Fibroblast of lung (primary cell): ENCODE results near the gene CLIP2. TPM values are rescaled to one million over a fixed set of nuclear protein-coding genes. Genes with fewer than 3 reads are reported as not detected.

ENCODE experiments used
- DNase-seq, 2 donors: peaks; one replicate each; pipeline versions ENCODE4 v3.0.0 to v3.0.0-alpha.2; 2010; ENCODE audit warnings: low read depth in 2 of 2
- H2AFZ ChIP-seq: 2 replicates; pipeline ENCODE4 v1.5.1; 2012; ENCODE audit warnings: low read length, control low read depth, inconsistent platforms
- H3K27ac ChIP-seq: 2 replicates; pipeline ENCODE4 v1.5.1; 2011; ENCODE audit warnings: low read length, control low read depth; ENCODE audit not compliant: insufficient read depth
- H3K27me3 ChIP-seq: 2 replicates; pipeline ENCODE4 v1.5.1; 2011; ENCODE audit warnings: mild to moderate bottlenecking, low read length; ENCODE audit not compliant: control insufficient read depth, insufficient read depth
- H3K36me3 ChIP-seq: 2 replicates; pipeline ENCODE4 v1.5.1; 2011; ENCODE audit warnings: low read length; ENCODE audit not compliant: control insufficient read depth, insufficient read depth
- H3K4me1 ChIP-seq: 2 replicates; pipeline ENCODE4 v1.5.1; 2011; ENCODE audit warnings: low read length; ENCODE audit not compliant: control insufficient read depth, insufficient read depth; ENCODE audit errors: extremely low read depth
- H3K4me2 ChIP-seq: 2 replicates; pipeline ENCODE4 v1.5.1; 2011; ENCODE audit warnings: low read length, control low read depth; ENCODE audit not compliant: insufficient read depth; ENCODE audit errors: extremely low read depth
- H3K4me3 ChIP-seq, 4 experiments: fragments of 200-600 bp in 1 of 4; sonication (generic) in 1 of 4; replicated peaks in 1 of 4; 2 replicates each; pipeline ENCODE4 v1.5.1; 2011 to 2016; ENCODE audit warnings: low read length in 4 of 4, low read depth in 3 of 4, mild to moderate bottlenecking in 3 of 4, control low read depth in 2 of 4, inconsistent platforms in 1 of 4, mixed read lengths in 1 of 4; ENCODE audit not compliant: insufficient read depth in 1 of 4; ENCODE audit errors: control extremely low read depth in 1 of 4
- H3K79me2 ChIP-seq: 2 replicates; pipeline ENCODE4 v1.5.1; 2012; ENCODE audit warnings: mild to moderate bottlenecking, low read length, inconsistent platforms; ENCODE audit not compliant: control insufficient read depth, insufficient read depth
- H3K9ac ChIP-seq: 2 replicates; pipeline ENCODE4 v1.5.1; 2011; ENCODE audit warnings: mild to moderate bottlenecking, low read length, control low read depth; ENCODE audit not compliant: insufficient read depth
- H3K9me3 ChIP-seq: 2 replicates; pipeline ENCODE4 v1.5.1; 2012; ENCODE audit warnings: low read depth, low read length; ENCODE audit not compliant: control insufficient read depth, insufficient read depth
- H4K20me1 ChIP-seq: 2 replicates; pipeline ENCODE4 v1.5.1; 2011; ENCODE audit warnings: low read length; ENCODE audit not compliant: control insufficient read depth, insufficient read depth; ENCODE audit errors: extremely low read depth
- CTCF ChIP-seq, 2 donors: IDR thresholded peaks in 1 of 2; conservative IDR thresholded peaks in 1 of 2; 1 replicate in 1 of 2; 2 replicates in 1 of 2; pipeline ENCODE4 v1.5.1; 2011 to 2012; ENCODE audit warnings: low read length in 2 of 2, control low read depth in 1 of 2, inconsistent platforms in 1 of 2, low read depth in 1 of 2, mild to moderate bottlenecking in 1 of 2
- EZH2 ChIP-seq: IDR thresholded peaks from 2 replicates; pipeline ENCODE4 v1.5.1; 2012; ENCODE audit warnings: low read length, control low read depth, mild to moderate bottlenecking; ENCODE audit errors: missing control alignments
- polyA plus RNA-seq, 2 donors: library from polyadenylated mRNA; depleted of rRNA in 1 of 2; stranded (reverse) in 1 of 2; unstranded in 1 of 2; fragments of >200 nt; gene quantifications; 2 replicates each; pipeline ENCODE4 v1.2.1, GENCODE V29; 2011 to 2012; ENCODE audit warnings: missing spikeins in 1 of 2
- total RNA-seq: library from RNA; depleted of rRNA; stranded (reverse); fragments of >200 nt; gene quantifications from 2 replicates; pipeline ENCODE4 v1.2.1, GENCODE V29; 2014

Gene CLIP2
- total and polyA plus RNA-seq, 2 donors (not counting 1 experiment from before 2014, with no cell fraction given): 13.1 to 77.8 TPM

- Histone ChIP-seq H3K4me3 (no peak overlapping the region), H3K36me3 (peaks cover 15% of the 10 kb centered on the region), H3K79me2 (no peaks in the 10 kb centered on the region), H3K9ac (no peak overlapping the region), H3K4me2 (no peak overlapping the region), H3K27me3 (no peaks in the 10 kb centered on the region), H3K27ac (no peak overlapping the region), H4K20me1 (no peaks in the 10 kb centered on the region), H3K4me1 (peaks cover 5% of the 10 kb centered on the region), H3K9me3 (no peaks in the 10 kb centered on the region), H2AFZ (no peak overlapping the region)
- TF ChIP-seq EZH2: no peak
- TF ChIP-seq CTCF (conservative IDR thresholded peaks at IDR 0.05 in 1 of 2, IDR thresholded peaks at IDR 0.05 in 1 of 2; ENCODE audit: low read depth in 1 of 2, low read length in 2 of 2): no peak
- no peak for DNase-seq
Measured at GRCh38 chr7:74373536-74373935, 84.3 kb downstream of the CLIP2 start.

GRCh38 chr7:74375726-74376220, 86.6 kb downstream of the CLIP2 start:
- Histone ChIP-seq H3K4me1 (peaks cover 5% of the 10 kb centered on the region), H3K36me3 (peaks cover 15% of the 10 kb centered on the region), H3K4me2 (no peak overlapping the region), H3K4me3 (no peak overlapping the region), H3K9ac (no peak overlapping the region), H2AFZ (no peak overlapping the region), H4K20me1 (no peaks in the 10 kb centered on the region), H3K9me3 (no peaks in the 10 kb centered on the region), H3K27me3 (no peaks in the 10 kb centered on the region), H3K27ac (no peak overlapping the region), H3K79me2 (no peaks in the 10 kb centered on the region)
- TF ChIP-seq EZH2 (no peak), CTCF (conservative IDR thresholded peaks at IDR 0.05 in 1 of 2, IDR thresholded peaks at IDR 0.05 in 1 of 2; ENCODE audit: low read depth in 1 of 2, low read length in 2 of 2) (no peak)
- DNase-seq: no peak

- Histone ChIP-seq H3K27me3 (no peaks in the 10 kb centered on the region), H3K9ac (no peak overlapping the region), H3K4me1 (peaks cover 5% of the 10 kb centered on the region), H4K20me1 (no peaks in the 10 kb centered on the region), H3K9me3 (no peaks in the 10 kb centered on the region), H3K79me2 (no peaks in the 10 kb centered on the region), H3K36me3 (peaks cover 15% of the 10 kb centered on the region), H3K27ac (no peak overlapping the region), H2AFZ (no peak overlapping the region), H3K4me2 (no peak overlapping the region), H3K4me3 (no peak overlapping the region)
- DNase-seq: no peak
- TF ChIP-seq CTCF (conservative IDR thresholded peaks at IDR 0.05 in 1 of 2, IDR thresholded peaks at IDR 0.05 in 1 of 2; ENCODE audit: low read depth in 1 of 2, low read length in 2 of 2) (no peak), EZH2 (no peak)
Measured at GRCh38 chr7:74376256-74377036, 87.2 kb downstream of the CLIP2 start.
